ENCODE data around the gene HPDL.

Gene HPDL

GRCh38 chr1:45306319-45306718, 20.4 kb upstream of the HPDL start:
- no peak for ATAC-seq
- no peaks in the 10 kb centered on the region for H3K36me3 Mint-ChIP-seq
- H3K27me3 Mint-ChIP-seq: no peaks in the 10 kb centered on the region
- H3K27ac Mint-ChIP-seq: peak overlapping the region; percentile 94
- H3K4me1 Mint-ChIP-seq: peaks cover 31% of the 10 kb centered on the region
- H3K9me3 Mint-ChIP-seq: no peaks in the 10 kb centered on the region
- peak overlapping the region; percentile 49 for H3K4me3 Mint-ChIP-seq

GRCh38 chr1:45306905-45307304, 19.8 kb upstream of the HPDL start:
- Mint-ChIP-seq H3K4me1 (peaks cover 31% of the 10 kb centered on the region), H3K27me3 (no peaks in the 10 kb centered on the region), H3K4me3 (no peak overlapping the region), H3K36me3 (no peaks in the 10 kb centered on the region), H3K27ac (peak overlapping the region; percentile 94), H3K9me3 (no peaks in the 10 kb centered on the region)
- ATAC-seq: no peak

- Mint-ChIP-seq H3K36me3 (no peaks in the 10 kb centered on the region), H3K27ac (no peak overlapping the region), H3K4me1 (no peaks in the 10 kb centered on the region), H3K27me3 (no peaks in the 10 kb centered on the region), H3K9me3 (no peaks in the 10 kb centered on the region), H3K4me3 (no peak overlapping the region)
- ATAC-seq: no peak
Measured at GRCh38 chr1:45314266-45314665, 12.4 kb upstream of the HPDL start.

GRCh38 chr1:45317166-45317565, 9.5 kb upstream of the HPDL start:
- no peaks in the 10 kb centered on the region for H3K27me3 Mint-ChIP-seq
- no peak overlapping the region for H3K4me3 Mint-ChIP-seq
- H3K4me1 Mint-ChIP-seq: peaks cover 7% of the 10 kb centered on the region
- no peaks in the 10 kb centered on the region for H3K36me3 Mint-ChIP-seq
- no peaks in the 10 kb centered on the region for H3K9me3 Mint-ChIP-seq
- no peak for ATAC-seq
- H3K27ac Mint-ChIP-seq: no peak overlapping the region

- H3K4me3 Mint-ChIP-seq: no peak overlapping the region
- peaks cover 7% of the 10 kb centered on the region for H3K4me1 Mint-ChIP-seq
- no peaks in the 10 kb centered on the region for H3K27me3 Mint-ChIP-seq
- ATAC-seq: no peak
- no peaks in the 10 kb centered on the region for H3K36me3 Mint-ChIP-seq
- no peaks in the 10 kb centered on the region for H3K9me3 Mint-ChIP-seq
- no peak overlapping the region for H3K27ac Mint-ChIP-seq
Measured at GRCh38 chr1:45319761-45320160, 6.9 kb upstream of the HPDL start.

- Mint-ChIP-seq H3K27me3 (no peaks in the 10 kb centered on the region), H3K9me3 (no peaks in the 10 kb centered on the region), H3K4me1 (peaks cover 7% of the 10 kb centered on the region), H3K4me3 (no peak overlapping the region), H3K36me3 (no peaks in the 10 kb centered on the region), H3K27ac (no peak overlapping the region)
- ATAC-seq: no peak
Measured at GRCh38 chr1:45321444-45321843, 5.3 kb upstream of the HPDL start.

GRCh38 chr1:45322486-45323040, 4.1 kb upstream of the HPDL start:
- H3K27ac Mint-ChIP-seq: no peak overlapping the region
- no peaks in the 10 kb centered on the region for H3K36me3 Mint-ChIP-seq
- H3K4me3 Mint-ChIP-seq: no peak overlapping the region
- H3K27me3 Mint-ChIP-seq: no peaks in the 10 kb centered on the region
- H3K9me3 Mint-ChIP-seq: no peaks in the 10 kb centered on the region
- ATAC-seq: no peak
- peaks cover 8% of the 10 kb centered on the region for H3K4me1 Mint-ChIP-seq

- H3K4me1 Mint-ChIP-seq: peaks cover 22% of the 10 kb centered on the region
- H3K27ac Mint-ChIP-seq: peak overlapping the region; percentile 75
- no peaks in the 10 kb centered on the region for H3K27me3 Mint-ChIP-seq
- peaks cover 12% of the 10 kb centered on the region for H3K36me3 Mint-ChIP-seq
- no peak for ATAC-seq
- no peaks in the 10 kb centered on the region for H3K9me3 Mint-ChIP-seq
- peak overlapping the region; percentile 82 for H3K4me3 Mint-ChIP-seq
Measured at GRCh38 chr1:45325851-45326506, 716 bp upstream of the HPDL start.

- peak overlapping the region; percentile 82 for H3K4me3 Mint-ChIP-seq
- no peak for ATAC-seq
- no peaks in the 10 kb centered on the region for H3K9me3 Mint-ChIP-seq
- H3K36me3 Mint-ChIP-seq: peaks cover 12% of the 10 kb centered on the region
- peaks cover 15% of the 10 kb centered on the region for H3K4me1 Mint-ChIP-seq
- H3K27ac Mint-ChIP-seq: peak overlapping the region; percentile 75
- no peaks in the 10 kb centered on the region for H3K27me3 Mint-ChIP-seq
Measured at GRCh38 chr1:45327644-45328515, 1.2 kb downstream of the HPDL start.

GRCh38 chr1:45328680-45329079, 2.0 kb downstream of the HPDL start:
- Mint-ChIP-seq H3K4me1 (peaks cover 15% of the 10 kb centered on the region), H3K27me3 (no peaks in the 10 kb centered on the region), H3K27ac (no peak overlapping the region), H3K36me3 (peaks cover 12% of the 10 kb centered on the region), H3K4me3 (peak overlapping the region; percentile 28), H3K9me3 (no peaks in the 10 kb centered on the region)
- no peak for ATAC-seq

GRCh38 chr1:45329445-45329844, 2.8 kb downstream of the HPDL start:
- Mint-ChIP-seq H3K4me1 (peaks cover 20% of the 10 kb centered on the region), H3K4me3 (no peak overlapping the region), H3K27me3 (no peaks in the 10 kb centered on the region), H3K27ac (no peak overlapping the region), H3K9me3 (no peaks in the 10 kb centered on the region), H3K36me3 (peaks cover 17% of the 10 kb centered on the region)
- ATAC-seq: no peak

- H3K36me3 Mint-ChIP-seq: peaks cover 20% of the 10 kb centered on the region
- no peaks in the 10 kb centered on the region for H3K9me3 Mint-ChIP-seq
- H3K27ac Mint-ChIP-seq: no peak overlapping the region
- no peak for ATAC-seq
- H3K4me3 Mint-ChIP-seq: no peak overlapping the region
- H3K27me3 Mint-ChIP-seq: no peaks in the 10 kb centered on the region
- H3K4me1 Mint-ChIP-seq: peaks cover 31% of the 10 kb centered on the region
Measured at GRCh38 chr1:45331436-45332345, 5.0 kb downstream of the HPDL start.

- Mint-ChIP-seq H3K4me1 (peaks cover 31% of the 10 kb centered on the region), H3K27me3 (no peaks in the 10 kb centered on the region)
- ATAC-seq: no peak
Measured at GRCh38 chr1:45332346-45332720, 5.6 kb downstream of the HPDL start.

GRCh38 chr1:45334308-45335245, 7.9 kb downstream of the HPDL start:
- Mint-ChIP-seq H3K27me3 (no peaks in the 10 kb centered on the region), H3K4me3 (no peak overlapping the region)
- ATAC-seq: no peak

More at GRCh38 chr1:45332346-45332720, 5.6 kb downstream of the HPDL start:
- Mint-ChIP-seq H3K36me3 (peaks cover 20% of the 10 kb centered on the region), H3K9me3 (no peaks in the 10 kb centered on the region), H3K27ac (no peak overlapping the region), H3K4me3 (no peak overlapping the region)

More at GRCh38 chr1:45334308-45335245, 7.9 kb downstream of the HPDL start:
- Mint-ChIP-seq H3K27ac (no peak overlapping the region), H3K9me3 (no peaks in the 10 kb centered on the region), H3K4me1 (peaks cover 34% of the 10 kb centered on the region), H3K36me3 (peaks cover 27% of the 10 kb centered on the region)

Data from stimulated activated memory B cell treated with anti-CD40 and anti-IgM and Interleukin-4, amounts not matched to agents 10 μg/mL and 1 μg/mL and 100 μg/mL, for 72 hours (primary cell).